Heart left ventricle (tissue), 16 donors: ENCODE results near the gene PDZD4. TPM values are rescaled to one million over a fixed set of nuclear protein-coding genes. Genes with fewer than 3 reads are reported as not detected.

Source experiments
- ATAC-seq, 4 donors: fragments of 200-7000 bp; cut with Tn5 transposase; one replicate each; pipeline ENCODE4 v1.9.1; 2020 to 2022; ENCODE audit warnings: moderate library complexity in 4 of 4, mild to moderate bottlenecking in 3 of 4, moderate number of reproducible peaks in 1 of 4
- DNase-seq, 5 donors: peaks; one replicate each; pipeline ENCODE4 v3.0.0-alpha.2; 2020
- H3K27ac ChIP-seq, 12 donors: fragments of 200-600 bp; sonication (generic) in 4 of 12; one replicate each; pipeline versions ENCODE4 v1.5.0 to v1.8.0; 2016 to 2022; ENCODE audit warnings: mild to moderate bottlenecking in 2 of 12
- H3K27me3 ChIP-seq, 9 donors: fragments of 200-600 bp; sonication (generic) in 2 of 9; one replicate each; pipeline versions ENCODE4 v1.5.1 to v1.8.0; 2016 to 2022; ENCODE audit warnings: mild to moderate bottlenecking in 3 of 9
- H3K36me3 ChIP-seq, 9 donors: fragments of 200-600 bp; sonication (generic) in 2 of 9; one replicate each; pipeline versions ENCODE4 v1.5.0 to v1.8.0; 2018 to 2022; ENCODE audit warnings: mild to moderate bottlenecking in 2 of 9
- H3K4me1 ChIP-seq, 12 donors: fragments of 200-600 bp; sonication (generic) in 4 of 12; one replicate each; pipeline versions ENCODE4 v1.5.0 to v1.8.0; 2016 to 2022; ENCODE audit warnings: mild to moderate bottlenecking in 3 of 12
- H3K4me3 ChIP-seq, 12 donors: fragments of 200-600 bp; sonication (generic) in 4 of 12; one replicate each; pipeline versions ENCODE4 v1.5.0 to v1.8.0; 2017 to 2022; ENCODE audit warnings: mild to moderate bottlenecking in 9 of 12, moderate library complexity in 4 of 12
- H3K9me3 ChIP-seq, 12 donors: fragments of 200-600 bp; sonication (generic) in 4 of 12; one replicate each; pipeline versions ENCODE4 v1.5.0 to v1.8.0; 2016 to 2022; ENCODE audit warnings: mild to moderate bottlenecking in 1 of 12
- CTCF ChIP-seq, 12 donors: fragments of 200-600 bp; sonication (generic) in 4 of 12; IDR thresholded peaks; one replicate each; pipeline versions ENCODE4 v1.5.0 to v1.8.0; 2018 to 2022; ENCODE audit warnings: antibody characterized with exemption in 12 of 12, mild to moderate bottlenecking in 5 of 12
- POLR2A ChIP-seq, 2 donors: fragments of 450-650 bp; IDR thresholded peaks; one replicate each; pipeline ENCODE4 v1.6.1; 2017; ENCODE audit warnings: antibody characterized with exemption in 2 of 2, mild to moderate bottlenecking in 2 of 2, moderate library complexity in 2 of 2
- WGBS, 4 donors: extraction: QIAGEN DNeasy Blood & Tissue Kit in 2 of 4; methylation state at CpG; one replicate each; pipeline versions ENCODE4 v1.1.5 to v1.1.7; 2013 to 2018; 5-methylcytosine and 5-hydroxymethylcytosine counted together
- intact Hi-C, 10 donors: fragments of 100-400 bp; cut with DNase I; formaldehyde crosslinking; loops; one replicate each; pipeline versions ENCODE4 v1.11.1 to v1.14.2; 2022
- polyA plus RNA-seq, 2 donors: library from polyadenylated mRNA; stranded (reverse); fragments of 200-250 nt; gene quantifications; one replicate each; pipeline ENCODE4 v1.2.3, GENCODE V29; 2013
- total RNA-seq, 9 donors: library from RNA; depleted of rRNA in 2 of 9; stranded (reverse); fragments of >200 nt in 2 of 9; fragmentation: NEBNext Ultra II Directional in 3 of 9; extraction: Animal tissue kit (Norgen Biotek cat#: 25700) in 3 of 9; gene quantifications; one replicate each; pipeline versions ENCODE4 v1.1.0 to v1.2.4, GENCODE V29; 2016 to 2023
- donor health status: ischemic (EF 13 %, LVEDD 7.1; RV severe dilation, severe dysfunction).
- donor health status: healthy with polysubstance abuse.
- donor health status: DM: no; HTN: yes; CAD: no.
- donor health status: DM: no; HTN: no; CAD: no.
- donor health status: ischemic (EF 25% LVEDD 6.9; RV normal size, moderate dysfunction).
- donor health status: ischemic (EF 25% LVEDD 5.7; RV mildly dilated, moderate dysfunction).
- donor health status: healthy.
- donor health status: DM: yes; HTN: yes; CAD: no.
- donor health status: ischemic (EF 35%, LVEDD 5.7; RV mildly dilated, moderate dysfunction).
- donor health status: nonischemic (EF 11% LVEDD 7.7; RV severe dilation, severe dysfunction).
- donor health status: DM: yes; HTN: yes; CAD: no.
- donor health status: PGD.
- donor health status: ischemic (EF 29% LVEDD 5.4; RV normal size, mild dysfunction).
- donor health status: nonischemic (EF 23%, LVEDD 6.1; RV moderate dilation, normal function).

PDZD4 gene
- total and polyA plus RNA-seq, 11 donors: 1.7 to 4.0 (median 2.4) TPM

GRCh38 chrX:153763989-153764755 is 66.2 kb downstream of the PDZD4 start, which contains the start of gene PLXNB3:
Gene PLXNB3 (plus strand): TSS chrX:153764249. CDS start chrX:153765536, 1,287 bp downstream.
- peak within 1 kb of the TSS in 3 of 12 donors; percentile 3 to 21 (median 19) for H3K4me3 ChIP-seq

GRCh38 chrX:153763298-153763932 is 66.9 kb downstream of the PDZD4 start:
- peaks cover 0 to 26% (median 5%) of the 10 kb centered on the region in 12 donors for H3K4me1 ChIP-seq
- peak in 2 of 5 donors; percentile 6 to 17 for DNase-seq
- H3K27me3 ChIP-seq: peaks cover 0 to 4% (median 0%) of the 10 kb centered on the region in 9 donors
- H3K36me3 ChIP-seq: no peaks in the 10 kb centered on the region
- no peak overlapping the region for H3K4me3 ChIP-seq
- H3K27ac ChIP-seq: no peak overlapping the region
- TF ChIP-seq CTCF (IDR thresholded peaks at IDR 0.05) (no peak), POLR2A (IDR thresholded peaks at IDR 0.05) (no peak)
- intact Hi-C loops: loop anchor here in 7 of 10 donors (2.0 to 5.0 kb wide), 3 partner anchors 189 to 769 kb away; no protein-coding TSS in a partner anchor
- no peak for ATAC-seq
- H3K9me3 ChIP-seq: no peaks in the 10 kb centered on the region
- 86 to 89% (median 87%) methylated on average over 18 of the region's 18 CpGs for WGBS, 4 donors

More at GRCh38 chrX:153763989-153764755, 66.2 kb downstream of the PDZD4 start, which contains the start of gene PLXNB3:
- 27 to 67% (median 38%) methylated on average over 12 to 26 of the region's 26 CpGs for WGBS, 4 donors
- DNase-seq (peak; percentile 66 to 88 (median 75)), ATAC-seq (peak; percentile 52 to 89 (median 81))
- no peaks in the 10 kb centered on the region for H3K9me3 ChIP-seq
- intact Hi-C loops: loop anchor here (1.0 to 5.0 kb wide), 6 partner anchors 183 to 768 kb away; no protein-coding TSS in a partner anchor
- H3K27me3 ChIP-seq: peaks cover 0 to 4% (median 0%) of the 10 kb centered on the region in 9 donors
- peak within 1 kb of the TSS in 7 of 12 donors; percentile 9 to 81 (median 28) for H3K27ac ChIP-seq
- no peaks in the 10 kb centered on the region for H3K36me3 ChIP-seq
- H3K4me1 ChIP-seq: peaks cover 0 to 26% (median 5%) of the 10 kb centered on the region in 12 donors
- TF ChIP-seq CTCF (IDR thresholded peaks at IDR 0.05): peak; percentile 68 to 93 (median 78)
- TF ChIP-seq POLR2A (IDR thresholded peaks at IDR 0.05): no peak

- H3K27me3 ChIP-seq: peaks cover 0 to 4% (median 0%) of the 10 kb centered on the region in 9 donors
- H3K4me3 ChIP-seq: no peak overlapping the region
- 74 to 92% (median 90%) methylated on average over 6 to 14 of the region's 14 CpGs for WGBS, 4 donors
- no peak overlapping the region for H3K27ac ChIP-seq
- no peak for ATAC-seq
- H3K36me3 ChIP-seq: no peaks in the 10 kb centered on the region
- intact Hi-C loops: loop anchor here in 7 of 10 donors (2.0 to 5.0 kb wide), 3 partner anchors 190 to 770 kb away; no protein-coding TSS in a partner anchor
- no peak for TF ChIP-seq CTCF (IDR thresholded peaks at IDR 0.05)
- TF ChIP-seq POLR2A (IDR thresholded peaks at IDR 0.05): no peak
- DNase-seq: no peak
- no peaks in the 10 kb centered on the region for H3K9me3 ChIP-seq
- H3K4me1 ChIP-seq: peaks cover 0 to 26% (median 5%) of the 10 kb centered on the region in 12 donors
Observed at GRCh38 chrX:153762626-153763173, 67.6 kb downstream of the PDZD4 start.
